K562 (cell line): ENCODE measurements around the gene PRTN3. TPM values are rescaled to one million over a fixed set of nuclear protein-coding genes. Genes with fewer than 3 reads are reported as not detected.

ENCODE experiments used
- ARID2 ChIP-seq: fragments of 450-650 bp; IDR thresholded peaks from 2 replicates; pipeline ENCODE4 v1.6.1; 2017; ENCODE audit warnings: antibody characterized with exemption, mild to moderate bottlenecking
- BRD4 ChIP-seq: fragments of 200-600 bp; sonication (generic); IDR thresholded peaks from 2 replicates; pipeline ENCODE4 v1.6.1; 2017; ENCODE audit warnings: inconsistent platforms
- CSDE1 ChIP-seq, 2 experiments: fragments of 450-650 bp; IDR thresholded peaks; 2 replicates each; pipeline ENCODE4 v1.6.1; 2016; ENCODE audit warnings: mild to moderate bottlenecking in 1 of 2
- FOSL1 ChIP-seq: fragments of 200-800 bp; sonication (Bioruptor generic); conservative IDR thresholded peaks from 2 replicates; pipeline ENCODE4 v1.6.1; 2016; ENCODE audit warnings: missing genetic modification characterization, missing compliant biosample characterization
- GTF2E2 ChIP-seq: fragments of 200-800 bp; sonication (Bioruptor generic); IDR thresholded peaks from 2 replicates; pipeline ENCODE4 v1.6.1; 2016; ENCODE audit warnings: missing genetic modification characterization, missing compliant biosample characterization
- HEY1 ChIP-seq: fragments of 250-450 bp; sonication (Bioruptor Pico); IDR thresholded peaks from 2 replicates; pipeline ENCODE4 v1.5.0; 2020; ENCODE audit warnings: mild to moderate bottlenecking, moderate library complexity, borderline replicate concordance
- HNRNPL ChIP-seq: fragments of 200-400 bp; formaldehyde crosslinking; IDR thresholded peaks from 2 replicates; pipeline ENCODE4 v1.6.1; 2017; ENCODE audit warnings: low read depth, mild to moderate bottlenecking, low read length
- KLF6 ChIP-seq: fragments of 250-450 bp; sonication (Bioruptor Pico); IDR thresholded peaks from 2 replicates; pipeline ENCODE4 v1.4.0; 2020; ENCODE audit warnings: mild to moderate bottlenecking, moderate library complexity, borderline replicate concordance
- MEF2D ChIP-seq: conservative IDR thresholded peaks from 2 replicates; pipeline ENCODE4 v1.6.1; 2016; ENCODE audit warnings: low read depth, missing genetic modification characterization, missing compliant biosample characterization
- PML ChIP-seq: IDR thresholded peaks from 2 replicates; pipeline ENCODE4 v1.6.1; 2012; ENCODE audit warnings: low read length, inconsistent platforms
- POLR2G ChIP-seq: fragments of 200-400 bp; formaldehyde crosslinking; IDR thresholded peaks from 2 replicates; pipeline ENCODE4 v1.6.1; 2017; ENCODE audit warnings: low read depth, mild to moderate bottlenecking, antibody characterized with exemption, low read length, moderate library complexity
- SLC30A9 ChIP-seq: fragments of 250-450 bp; sonication (Bioruptor Pico); IDR thresholded peaks from 2 replicates; pipeline ENCODE4 v1.8.0; 2022; ENCODE audit warnings: mild to moderate bottlenecking, moderate library complexity
- TOE1 ChIP-seq, 2 experiments: fragments of 450-650 bp in 1 of 2; sonication (generic) in 1 of 2; formaldehyde crosslinking in 1 of 2; IDR thresholded peaks; 2 replicates each; pipeline versions ENCODE4 v1.7.1 to v1.8.0; 2016 to 2022; ENCODE audit warnings: borderline replicate concordance in 2 of 2, mild to moderate bottlenecking in 2 of 2, antibody characterized with exemption in 1 of 2, inconsistent platforms in 1 of 2, low read depth in 1 of 2, missing genetic modification reagents in 1 of 2, moderate library complexity in 1 of 2
- XRCC4 ChIP-seq: IDR thresholded peaks from one replicate; pipeline ENCODE4 v1.6.1; 2011; ENCODE audit not compliant: insufficient read depth, insufficient read length; ENCODE audit errors: extremely low read depth
- XRCC5 ChIP-seq: fragments of 200-400 bp; formaldehyde crosslinking; IDR thresholded peaks from 2 replicates; pipeline ENCODE4 v1.6.1; 2017; ENCODE audit warnings: low read depth, mild to moderate bottlenecking, low read length
- polyA plus RNA-seq, 8 experiments: library from polyadenylated mRNA; depleted of rRNA in 4 of 8; stranded (reverse) in 5 of 8; unstranded in 3 of 8; fragments of >200 nt; fragmentation: Nextera tagmentation in 2 of 8; fragmentation: Illumina TruSeq in 1 of 8; extraction: Ambion mirVana in 2 of 8; extraction: Trizol in 1 of 8; gene quantifications; 2 replicates each; pipeline versions ENCODE4 v1.2.1 to v1.2.3, GENCODE V29; 2011 to 2014; ENCODE audit warnings: inconsistent platforms in 1 of 8, missing spikeins in 1 of 8
- total RNA-seq, 7 experiments: library from RNA; depleted of rRNA in 6 of 7; stranded (reverse); fragments of >200 nt in 6 of 7; fragmentation: Illumina TruSeq in 2 of 7; extraction: Trizol in 2 of 7; gene quantifications; 2 replicates each; pipeline versions ENCODE4 v1.2.1 to v1.2.3, GENCODE V29; 2011 to 2021; ENCODE audit warnings: low replicate concordance in 1 of 7
- TF ChIP-seq, protein P1 (sequence below): fragments of 450-650 bp; IDR thresholded peaks from 2 replicates; pipeline ENCODE4 v1.6.1; 2016; ENCODE audit warnings: antibody characterized with exemption
- TF ChIP-seq, protein P2 (sequence below), 2 experiments: fragments of 200-800 bp in 1 of 2; sonication (Bioruptor generic) in 1 of 2; sonication (generic) in 1 of 2; formaldehyde crosslinking in 1 of 2; IDR thresholded peaks in 1 of 2; conservative IDR thresholded peaks in 1 of 2; 2 replicates each; pipeline versions ENCODE4 v1.5.0 to v1.6.1; 2016 to 2020; ENCODE audit warnings: missing compliant biosample characterization in 1 of 2, missing genetic modification characterization in 1 of 2, missing genetic modification reagents in 1 of 2
- TF ChIP-seq, protein P3 (sequence below): IDR thresholded peaks from 2 replicates; pipeline ENCODE4 v1.6.1; 2011; ENCODE audit not compliant: insufficient read length; ENCODE audit errors: extremely low read depth
- TF ChIP-seq, protein P4 (sequence below): IDR thresholded peaks from 3 replicates; pipeline ENCODE4 v1.6.1; 2011; ENCODE audit warnings: borderline replicate concordance, mild to moderate bottlenecking, moderate library complexity; ENCODE audit not compliant: insufficient read length; ENCODE audit errors: extremely low read depth
- TF ChIP-seq, protein P5 (sequence below): fragments of 450-650 bp; formaldehyde crosslinking; IDR thresholded peaks from 2 replicates; pipeline ENCODE4 v1.4.0; 2022; ENCODE audit warnings: mild to moderate bottlenecking, moderate library complexity

The PRTN3 gene
- total and polyA plus RNA-seq, 9 of the 15 experiments (the other 6 are each of a cell fraction or from before 2014, with no cell fraction given), result 0.14 to 0.86 (median 0.43) TPM; not detected in 3

DNA sequence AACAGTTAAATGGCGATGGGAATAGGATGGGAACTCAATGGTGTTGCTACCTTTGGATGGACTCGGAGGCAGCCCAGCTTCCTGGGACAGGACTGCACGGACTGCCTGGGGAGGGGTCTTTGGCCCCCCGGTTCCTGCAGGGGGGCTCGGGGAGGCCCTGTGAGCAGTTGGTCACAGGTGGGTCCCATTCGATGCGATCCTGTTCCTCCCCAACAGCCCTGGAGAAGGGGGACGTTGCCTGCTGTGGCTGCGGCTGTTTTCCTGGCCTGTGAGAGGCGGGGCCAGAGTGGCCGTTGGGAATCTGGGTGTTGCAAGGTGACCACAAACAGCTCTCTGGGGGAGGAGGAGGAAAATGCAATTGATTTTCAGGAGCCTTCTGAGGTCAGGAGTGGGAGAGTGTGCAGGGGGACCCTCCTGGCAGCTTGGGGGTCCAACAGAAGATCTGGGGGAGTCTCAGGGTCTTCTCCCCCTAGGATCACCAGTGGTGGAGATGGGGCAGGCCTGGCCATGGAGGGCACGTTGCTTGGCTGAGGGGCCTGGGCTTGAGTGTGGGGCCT, 17.2 kb upstream of the PRTN3 start (continued):
- TF ChIP-seq BRD4 (0 out of 2 replicates have a peak, but pooled peaks have one; percentile 68), XRCC4 (no peak), POLR2G (peak; percentile 76), XRCC5 (no peak), FOSL1 (tag) (no peak), HEY1 (CRISPR knock-in tag) (no peak), KLF6 (no peak), CSDE1 (IDR thresholded peaks at IDR 0.05) (0 out of 4 replicates have a peak, but pooled peaks of 1 of the 2 experiments have one; percentile 20), TOE1 (IDR thresholded peaks at IDR 0.05; ENCODE audit: borderline replicate concordance) (no peak), TOE1 (CRISPR knock-in tag; IDR thresholded peaks at IDR 0.05; ENCODE audit: borderline replicate concordance, low read depth) (no peak), MEF2D (0 out of 2 replicates have a peak, but pooled peaks have one; percentile 23), HNRNPL (no peak), PML (peak; percentile 70; the same call in 1 of the 2 replicates), ARID2 (no peak), GTF2E2 (tag) (no peak), SLC30A9 (CRISPR knock-in tag) (no peak)
- TF ChIP-seq, protein P1, sequence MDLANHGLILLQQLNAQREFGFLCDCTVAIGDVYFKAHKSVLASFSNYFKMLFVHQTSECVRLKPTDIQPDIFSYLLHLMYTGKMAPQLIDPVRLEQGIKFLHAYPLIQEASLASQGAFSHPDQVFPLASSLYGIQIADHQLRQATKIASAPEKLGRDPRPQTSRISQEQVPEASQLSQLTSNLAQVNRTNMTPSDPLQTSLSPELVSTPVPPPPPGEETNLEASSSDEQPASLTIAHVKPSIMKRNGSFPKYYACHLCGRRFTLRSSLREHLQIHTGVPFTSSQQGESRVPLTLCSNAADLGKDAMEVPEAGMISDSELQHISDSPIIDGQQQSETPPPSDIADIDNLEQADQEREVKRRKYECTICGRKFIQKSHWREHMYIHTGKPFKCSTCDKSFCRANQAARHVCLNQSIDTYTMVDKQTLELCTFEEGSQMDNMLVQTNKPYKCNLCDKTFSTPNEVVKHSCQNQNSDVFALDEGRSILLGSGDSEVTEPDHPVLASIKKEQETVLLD, result peak; percentile 54; the same call in 1 of the 2 replicates
- TF ChIP-seq, protein P2, sequence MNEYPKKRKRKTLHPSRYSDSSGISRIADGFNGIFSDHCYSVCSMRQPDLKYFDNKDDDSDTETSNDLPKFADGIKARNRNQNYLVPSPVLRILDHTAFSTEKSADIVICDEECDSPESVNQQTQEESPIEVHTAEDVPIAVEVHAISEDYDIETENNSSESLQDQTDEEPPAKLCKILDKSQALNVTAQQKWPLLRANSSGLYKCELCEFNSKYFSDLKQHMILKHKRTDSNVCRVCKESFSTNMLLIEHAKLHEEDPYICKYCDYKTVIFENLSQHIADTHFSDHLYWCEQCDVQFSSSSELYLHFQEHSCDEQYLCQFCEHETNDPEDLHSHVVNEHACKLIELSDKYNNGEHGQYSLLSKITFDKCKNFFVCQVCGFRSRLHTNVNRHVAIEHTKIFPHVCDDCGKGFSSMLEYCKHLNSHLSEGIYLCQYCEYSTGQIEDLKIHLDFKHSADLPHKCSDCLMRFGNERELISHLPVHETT (CRISPR knock-in tag; conservative IDR thresholded peaks at IDR 0.05 in 1 of 2, IDR thresholded peaks at IDR 0.05 in 1 of 2), result peak in 1 of 2 experiments; percentile 57; a peak in 1 of 4 replicates
- TF ChIP-seq, protein P3, sequence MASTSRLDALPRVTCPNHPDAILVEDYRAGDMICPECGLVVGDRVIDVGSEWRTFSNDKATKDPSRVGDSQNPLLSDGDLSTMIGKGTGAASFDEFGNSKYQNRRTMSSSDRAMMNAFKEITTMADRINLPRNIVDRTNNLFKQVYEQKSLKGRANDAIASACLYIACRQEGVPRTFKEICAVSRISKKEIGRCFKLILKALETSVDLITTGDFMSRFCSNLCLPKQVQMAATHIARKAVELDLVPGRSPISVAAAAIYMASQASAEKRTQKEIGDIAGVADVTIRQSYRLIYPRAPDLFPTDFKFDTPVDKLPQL, result no peak
- TF ChIP-seq, protein P4, sequence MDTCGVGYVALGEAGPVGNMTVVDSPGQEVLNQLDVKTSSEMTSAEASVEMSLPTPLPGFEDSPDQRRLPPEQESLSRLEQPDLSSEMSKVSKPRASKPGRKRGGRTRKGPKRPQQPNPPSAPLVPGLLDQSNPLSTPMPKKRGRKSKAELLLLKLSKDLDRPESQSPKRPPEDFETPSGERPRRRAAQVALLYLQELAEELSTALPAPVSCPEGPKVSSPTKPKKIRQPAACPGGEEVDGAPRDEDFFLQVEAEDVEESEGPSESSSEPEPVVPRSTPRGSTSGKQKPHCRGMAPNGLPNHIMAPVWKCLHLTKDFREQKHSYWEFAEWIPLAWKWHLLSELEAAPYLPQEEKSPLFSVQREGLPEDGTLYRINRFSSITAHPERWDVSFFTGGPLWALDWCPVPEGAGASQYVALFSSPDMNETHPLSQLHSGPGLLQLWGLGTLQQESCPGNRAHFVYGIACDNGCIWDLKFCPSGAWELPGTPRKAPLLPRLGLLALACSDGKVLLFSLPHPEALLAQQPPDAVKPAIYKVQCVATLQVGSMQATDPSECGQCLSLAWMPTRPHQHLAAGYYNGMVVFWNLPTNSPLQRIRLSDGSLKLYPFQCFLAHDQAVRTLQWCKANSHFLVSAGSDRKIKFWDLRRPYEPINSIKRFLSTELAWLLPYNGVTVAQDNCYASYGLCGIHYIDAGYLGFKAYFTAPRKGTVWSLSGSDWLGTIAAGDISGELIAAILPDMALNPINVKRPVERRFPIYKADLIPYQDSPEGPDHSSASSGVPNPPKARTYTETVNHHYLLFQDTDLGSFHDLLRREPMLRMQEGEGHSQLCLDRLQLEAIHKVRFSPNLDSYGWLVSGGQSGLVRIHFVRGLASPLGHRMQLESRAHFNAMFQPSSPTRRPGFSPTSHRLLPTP, result no peak
- TF ChIP-seq, protein P5, sequence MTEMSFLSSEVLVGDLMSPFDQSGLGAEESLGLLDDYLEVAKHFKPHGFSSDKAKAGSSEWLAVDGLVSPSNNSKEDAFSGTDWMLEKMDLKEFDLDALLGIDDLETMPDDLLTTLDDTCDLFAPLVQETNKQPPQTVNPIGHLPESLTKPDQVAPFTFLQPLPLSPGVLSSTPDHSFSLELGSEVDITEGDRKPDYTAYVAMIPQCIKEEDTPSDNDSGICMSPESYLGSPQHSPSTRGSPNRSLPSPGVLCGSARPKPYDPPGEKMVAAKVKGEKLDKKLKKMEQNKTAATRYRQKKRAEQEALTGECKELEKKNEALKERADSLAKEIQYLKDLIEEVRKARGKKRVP, result peak; percentile 78
